ENCODE measurements around the gene RDH13.

RDH13 gene

GRCh38 chr19:55089342-55089944, 26.5 kb upstream of the RDH13 start:
- TF ChIP-seq CTCF (IDR thresholded peaks at IDR 0.05) = no peak
- Histone ChIP-seq H3K4me3 (no peak overlapping the region), H3K27ac (no peak overlapping the region)
- no peak for DNase-seq (ENCODE audit: low spot score)

- H3K4me3 ChIP-seq = no peak overlapping the region
- peak; percentile 87 for TF ChIP-seq CTCF (IDR thresholded peaks at IDR 0.05)
- DNase-seq (ENCODE audit: low spot score) = no peak
- H3K27ac ChIP-seq = no peak overlapping the region
Observed at GRCh38 chr19:55088543-55089341, 25.8 kb upstream of the RDH13 start.

GRCh38 chr19:55088021-55088451, 25.1 kb upstream of the RDH13 start:
- no peak for TF ChIP-seq CTCF (IDR thresholded peaks at IDR 0.05)
- DNase-seq (ENCODE audit: low spot score) = no peak
- H3K4me3 ChIP-seq = peak overlapping the region; percentile 74
- H3K27ac ChIP-seq = no peak overlapping the region

GRCh38 chr19:55087542-55087901, 24.6 kb upstream of the RDH13 start:
- DNase-seq (ENCODE audit: low spot score) = no peak
- Histone ChIP-seq H3K27ac (no peak overlapping the region), H3K4me3 (peak overlapping the region; percentile 74)
- no peak for TF ChIP-seq CTCF (IDR thresholded peaks at IDR 0.05)

GRCh38 chr19:55086730-55087541, 24.0 kb upstream of the RDH13 start:
- no peak for TF ChIP-seq CTCF (IDR thresholded peaks at IDR 0.05)

GRCh38 chr19:55085923-55086715, 23.2 kb upstream of the RDH13 start:
- TF ChIP-seq CTCF (IDR thresholded peaks at IDR 0.05) = no peak
- DNase-seq (ENCODE audit: low spot score) = no peak
- peak overlapping the region; percentile 74 for H3K4me3 ChIP-seq
- no peak overlapping the region for H3K27ac ChIP-seq

More at GRCh38 chr19:55086730-55087541, 24.0 kb upstream of the RDH13 start:
- Histone ChIP-seq H3K4me3 (peak overlapping the region; percentile 74), H3K27ac (no peak overlapping the region)
- peak; percentile 85 for DNase-seq (ENCODE audit: low spot score)

Measured in coronary artery (tissue), 2 donors.